Measurements from ENCODE around the gene NPAS3. TPM values are rescaled to one million over a fixed set of nuclear protein-coding genes. Genes with fewer than 3 reads are reported as not detected.

NPAS3 gene
- total and polyA plus RNA-seq, 4 experiments from 2014 or later, result not detected

DNA sequence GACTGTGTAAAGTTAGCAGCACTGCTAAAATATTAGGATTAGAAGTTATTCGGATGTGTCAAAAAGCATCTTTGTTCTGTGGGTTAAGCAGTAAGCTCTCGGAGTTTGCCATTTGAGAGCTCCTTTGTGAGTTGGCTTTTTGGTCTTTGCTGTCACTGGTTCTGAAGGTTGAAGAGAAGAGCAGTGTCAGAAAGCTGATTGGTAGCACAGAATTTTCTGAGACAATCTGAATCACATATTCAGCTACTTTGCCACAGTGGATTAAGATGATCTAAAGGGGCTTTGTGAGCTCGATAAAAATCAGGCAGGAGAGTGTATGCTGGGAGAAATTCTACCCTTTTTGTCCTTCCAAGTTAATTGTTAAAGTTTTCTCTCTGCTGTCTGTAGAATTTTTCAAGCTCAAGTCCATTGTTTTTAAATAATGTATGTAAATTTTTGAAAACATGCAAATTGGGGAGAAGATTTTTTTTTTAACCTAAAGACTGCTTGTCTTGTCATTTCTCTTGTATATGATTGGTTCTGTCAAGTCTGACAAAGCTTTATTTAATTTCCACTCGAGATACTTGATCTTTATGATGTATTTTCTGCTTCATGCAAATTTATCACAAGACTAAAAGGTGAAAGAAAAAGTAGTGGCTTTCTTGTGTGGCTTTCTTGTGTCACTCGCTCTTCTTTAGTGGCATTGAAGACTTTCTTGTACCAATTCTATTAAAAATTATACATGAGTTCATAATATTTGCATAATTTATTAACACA, 704.9 kb downstream of the NPAS3 start:
- intact Hi-C loops (cut with micrococcal nuclease), result no loop called here
- CTCF ChIA-PET (ENCODE audit: partially characterized antibody), result no interaction called here
- Mint-ChIP-seq H3K9me3 (no peaks in the 10 kb centered on the region), H3K27me3 (peaks cover 0 to 2% of the 10 kb centered on the region in 2 donors), H3K4me3 (no peak overlapping the region), H3K4me1 (no peaks in the 10 kb centered on the region), H3K36me3 (no peaks in the 10 kb centered on the region), H3K27ac (no peak overlapping the region)
- Histone ChIP-seq H3K4me1 (ENCODE audit: insufficient read depth, low read length) (no peaks in the 10 kb centered on the region), H3K36me3 (ENCODE audit: insufficient read depth, low read length) (no peaks in the 10 kb centered on the region), H3K4me3 (ENCODE audit: low read length in 2 of 2) (no peak overlapping the region), H3K9me3 (ENCODE audit: control insufficient read depth in 1 of 2, low read length in 2 of 2) (no peaks in the 10 kb centered on the region), H3K27me3 (ENCODE audit: insufficient read depth, low read length) (no peaks in the 10 kb centered on the region), H3K27ac (ENCODE audit: low read depth, low read length) (no peak overlapping the region)
- POLR2A ChIA-PET (ENCODE audit: partially characterized antibody), result no interaction called here
- no peak for DNase-seq

GRCh38 chr14:33646692-33647260, 708.1 kb downstream of the NPAS3 start:
- intact Hi-C loops (cut with micrococcal nuclease), result no loop called here
- CTCF ChIA-PET (ENCODE audit: partially characterized antibody), result no interaction called here

DNA sequence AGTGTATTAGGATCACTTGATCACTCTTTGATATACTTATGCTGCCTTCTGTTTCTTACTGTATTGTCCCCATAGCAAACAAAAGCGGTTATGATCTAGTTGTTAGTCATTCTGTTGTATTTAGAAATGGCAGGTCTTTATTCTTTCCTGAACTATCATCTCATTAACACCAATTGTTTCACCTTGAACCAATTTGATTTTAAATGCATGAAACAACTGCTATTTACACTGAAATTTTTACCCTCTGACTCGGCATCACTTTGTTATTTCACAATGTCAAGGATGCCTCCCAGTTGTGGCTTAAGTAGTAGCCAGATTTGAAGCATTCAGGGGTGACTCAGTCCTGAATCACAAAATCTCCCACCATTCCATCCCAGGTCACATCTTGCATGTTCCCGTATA, 708.7 kb downstream of the NPAS3 start:
- Histone ChIP-seq H3K27ac (ENCODE audit: low read depth, low read length) (no peak overlapping the region), H3K9me3 (ENCODE audit: control insufficient read depth in 1 of 2, low read length in 2 of 2) (no peaks in the 10 kb centered on the region), H3K4me1 (ENCODE audit: insufficient read depth, low read length) (no peaks in the 10 kb centered on the region), H3K4me3 (ENCODE audit: low read length in 2 of 2) (no peak overlapping the region), H3K36me3 (ENCODE audit: insufficient read depth, low read length) (no peaks in the 10 kb centered on the region), H3K27me3 (ENCODE audit: insufficient read depth, low read length) (no peaks in the 10 kb centered on the region)
- intact Hi-C loops (cut with micrococcal nuclease), result no loop called here
- ChIA-PET CTCF (ENCODE audit: partially characterized antibody) (no interaction called here), POLR2A (ENCODE audit: partially characterized antibody) (no interaction called here)
- no peaks in the 10 kb centered on the region for H3K4me1 Mint-ChIP-seq
- no peaks in the 10 kb centered on the region for H3K9me3 Mint-ChIP-seq
- H3K4me3 Mint-ChIP-seq, result no peak overlapping the region
- no peak overlapping the region for H3K27ac Mint-ChIP-seq
- H3K36me3 Mint-ChIP-seq, result no peaks in the 10 kb centered on the region
- DNase-seq, result no peak
- peaks cover 0 to 2% of the 10 kb centered on the region in 2 donors for H3K27me3 Mint-ChIP-seq

More at GRCh38 chr14:33646692-33647260, 708.1 kb downstream of the NPAS3 start:
- no peaks in the 10 kb centered on the region for H3K36me3 Mint-ChIP-seq
- Histone ChIP-seq H3K9me3 (ENCODE audit: control insufficient read depth in 1 of 2, low read length in 2 of 2) (no peaks in the 10 kb centered on the region), H3K27ac (ENCODE audit: low read depth, low read length) (no peak overlapping the region), H3K4me1 (ENCODE audit: insufficient read depth, low read length) (no peaks in the 10 kb centered on the region), H3K36me3 (ENCODE audit: insufficient read depth, low read length) (no peaks in the 10 kb centered on the region), H3K27me3 (ENCODE audit: insufficient read depth, low read length) (no peaks in the 10 kb centered on the region), H3K4me3 (ENCODE audit: low read length in 2 of 2) (no peak overlapping the region)
- no peak for DNase-seq
- H3K27me3 Mint-ChIP-seq, result peaks cover 0 to 2% of the 10 kb centered on the region in 2 donors
- H3K9me3 Mint-ChIP-seq, result no peaks in the 10 kb centered on the region
- no peaks in the 10 kb centered on the region for H3K4me1 Mint-ChIP-seq
- H3K4me3 Mint-ChIP-seq, result no peak overlapping the region
- H3K27ac Mint-ChIP-seq, result no peak overlapping the region
- POLR2A ChIA-PET (ENCODE audit: partially characterized antibody), result no interaction called here

DNA sequence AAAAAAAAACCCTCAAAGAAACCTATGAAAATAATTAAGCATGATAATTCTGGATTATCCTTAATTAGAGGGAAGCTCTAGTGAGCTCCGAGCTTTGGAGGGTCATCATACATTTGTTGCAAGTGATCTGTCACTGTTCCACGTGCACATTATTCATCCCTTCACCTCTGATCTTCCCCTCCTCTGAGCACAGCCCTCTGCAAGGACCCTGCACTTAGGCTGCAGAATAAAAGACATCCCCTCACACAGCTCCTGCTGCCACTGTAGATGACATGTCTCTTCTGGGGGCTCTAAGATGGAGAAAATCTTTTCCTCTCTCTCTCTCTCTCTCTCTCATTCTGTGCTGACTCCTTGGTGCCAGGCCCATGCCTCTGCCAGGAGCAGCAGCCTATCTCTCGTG, 711.8 kb downstream of the NPAS3 start:
- intact Hi-C loops (cut with micrococcal nuclease), result no loop called here
- no peaks in the 10 kb centered on the region for H3K9me3 ChIP-seq (ENCODE audit: control insufficient read depth in 1 of 2, low read length in 2 of 2)
- ChIA-PET CTCF (ENCODE audit: partially characterized antibody) (no interaction called here), POLR2A (ENCODE audit: partially characterized antibody) (no interaction called here)
- H3K4me3 ChIP-seq (ENCODE audit: low read length in 2 of 2), result no peak overlapping the region
- no peak for DNase-seq
- Mint-ChIP-seq H3K36me3 (no peaks in the 10 kb centered on the region), H3K4me3 (no peak overlapping the region), H3K9me3 (no peaks in the 10 kb centered on the region), H3K4me1 (no peaks in the 10 kb centered on the region), H3K27ac (no peak overlapping the region), H3K27me3 (peaks cover 0 to 2% of the 10 kb centered on the region in 2 donors)
- H3K4me1 ChIP-seq (ENCODE audit: insufficient read depth, low read length), result no peaks in the 10 kb centered on the region
- no peak overlapping the region for H3K27ac ChIP-seq (ENCODE audit: low read depth, low read length)
- no peaks in the 10 kb centered on the region for H3K27me3 ChIP-seq (ENCODE audit: insufficient read depth, low read length)
- no peaks in the 10 kb centered on the region for H3K36me3 ChIP-seq (ENCODE audit: insufficient read depth, low read length)

- no peak for DNase-seq
- Mint-ChIP-seq H3K27ac (no peak overlapping the region), H3K4me1 (no peaks in the 10 kb centered on the region), H3K4me3 (no peak overlapping the region), H3K36me3 (no peaks in the 10 kb centered on the region), H3K27me3 (peaks cover 0 to 2% of the 10 kb centered on the region in 2 donors), H3K9me3 (no peaks in the 10 kb centered on the region)
- Histone ChIP-seq H3K36me3 (ENCODE audit: insufficient read depth, low read length) (no peaks in the 10 kb centered on the region), H3K27ac (ENCODE audit: low read depth, low read length) (no peak overlapping the region), H3K27me3 (ENCODE audit: insufficient read depth, low read length) (no peaks in the 10 kb centered on the region), H3K9me3 (ENCODE audit: control insufficient read depth in 1 of 2, low read length in 2 of 2) (no peaks in the 10 kb centered on the region), H3K4me3 (ENCODE audit: low read length in 2 of 2) (no peak overlapping the region), H3K4me1 (ENCODE audit: insufficient read depth, low read length) (no peaks in the 10 kb centered on the region)
- POLR2A ChIA-PET (ENCODE audit: partially characterized antibody), result no interaction called here
- CTCF ChIA-PET (ENCODE audit: partially characterized antibody), result interaction anchor here (1.1 kb wide), 1 partner anchor 9 kb away, joined by 3 read pairs; no protein-coding TSS in a partner anchor
- intact Hi-C loops (cut with micrococcal nuclease), result no loop called here
Measured at GRCh38 chr14:33652566-33653307, 714.1 kb downstream of the NPAS3 start.

GRCh38 chr14:33653308-33653695, 714.6 kb downstream of the NPAS3 start:
- H3K27ac Mint-ChIP-seq, result no peak overlapping the region
- no peaks in the 10 kb centered on the region for H3K9me3 Mint-ChIP-seq
- Histone ChIP-seq H3K36me3 (ENCODE audit: insufficient read depth, low read length) (no peaks in the 10 kb centered on the region), H3K4me1 (ENCODE audit: insufficient read depth, low read length) (no peaks in the 10 kb centered on the region), H3K27me3 (ENCODE audit: insufficient read depth, low read length) (no peaks in the 10 kb centered on the region), H3K27ac (ENCODE audit: low read depth, low read length) (no peak overlapping the region), H3K4me3 (ENCODE audit: low read length in 2 of 2) (no peak overlapping the region), H3K9me3 (ENCODE audit: control insufficient read depth in 1 of 2, low read length in 2 of 2) (no peaks in the 10 kb centered on the region)
- H3K4me1 Mint-ChIP-seq, result no peaks in the 10 kb centered on the region
- ChIA-PET CTCF (ENCODE audit: partially characterized antibody) (interaction anchor here (1.1 kb wide), 1 partner anchor 8 kb away, joined by 3 read pairs; no protein-coding TSS in a partner anchor), POLR2A (ENCODE audit: partially characterized antibody) (no interaction called here)
- H3K27me3 Mint-ChIP-seq, result peaks cover 0 to 2% of the 10 kb centered on the region in 2 donors
- no peak for DNase-seq
- H3K36me3 Mint-ChIP-seq, result no peaks in the 10 kb centered on the region
- intact Hi-C loops (cut with micrococcal nuclease), result no loop called here
- H3K4me3 Mint-ChIP-seq, result no peak overlapping the region

DNA sequence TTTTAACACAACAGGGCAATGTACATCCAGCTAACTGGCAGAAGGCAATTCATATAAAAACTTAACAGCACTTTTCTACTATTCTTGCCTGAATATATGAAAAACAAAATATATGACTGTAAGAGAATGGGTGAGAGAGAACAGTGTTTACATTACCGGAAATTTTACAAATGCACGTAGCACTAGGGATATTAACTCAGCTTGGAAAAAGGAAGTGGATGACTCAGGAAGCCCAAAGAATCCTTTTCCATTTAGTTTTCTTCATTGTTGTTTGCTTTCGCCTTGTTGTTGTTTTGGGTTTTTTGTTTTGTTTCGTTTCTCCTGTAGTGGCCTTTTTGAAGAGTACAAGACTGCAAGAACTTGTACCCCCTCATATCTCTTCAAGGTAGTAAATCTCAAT, 716.7 kb downstream of the NPAS3 start:
- Mint-ChIP-seq H3K9me3 (peaks cover 0 to 8% (median 0%) of the 10 kb centered on the region in 8 donors), H3K4me1 (no peaks in the 10 kb centered on the region), H3K27me3 (no peaks in the 10 kb centered on the region), H3K36me3 (no peaks in the 10 kb centered on the region), H3K27ac (no peak overlapping the region), H3K4me3 (no peak overlapping the region)
- Histone ChIP-seq H3K27me3 (ENCODE audit: insufficient read depth, low read length) (no peaks in the 10 kb centered on the region), H3K9me3 (ENCODE audit: control insufficient read depth in 1 of 2, low read length in 2 of 2) (no peaks in the 10 kb centered on the region), H3K4me3 (ENCODE audit: low read length in 2 of 2) (no peak overlapping the region), H3K27ac (ENCODE audit: low read depth, low read length) (no peak overlapping the region), H3K36me3 (ENCODE audit: insufficient read depth, low read length) (no peaks in the 10 kb centered on the region), H3K4me1 (ENCODE audit: insufficient read depth, low read length) (no peaks in the 10 kb centered on the region)
- CTCF ChIA-PET (ENCODE audit: partially characterized antibody), result no interaction called here
- no peak for DNase-seq
- intact Hi-C loops (cut with micrococcal nuclease), result no loop called here
- POLR2A ChIA-PET (ENCODE audit: partially characterized antibody), result no interaction called here

Data from CD4-positive, alpha-beta memory T cell (primary cell).